Naive thymus-derived CD4-positive, alpha-beta T cell (primary cell): Measurements from ENCODE around the gene NT5C2. TPM values are rescaled to one million over a fixed set of nuclear protein-coding genes. Genes with fewer than 3 reads are reported as not detected.
A peak's percentile ranks its signal among the peaks of the same experiment; 100 is the strongest.

Experiments
- ATAC-seq: fragments of 150-1000 bp; cut with Tn5 transposase; 2 replicates; pipeline ENCODE4 v1.10.0; 2021; ENCODE audit warnings: mild to moderate bottlenecking, moderate library complexity
- CTCF ChIA-PET: fragments of 350-600 bp; sonication (Branson Sonifier 250); formaldehyde crosslinking; loops from one replicate; lab custom pipeline; 2021; ENCODE audit warnings: antibody characterized with exemption; lab: Charles Lee
- POLR2A ChIA-PET: fragments of 350-600 bp; sonication (Branson Sonifier 250); formaldehyde crosslinking; loops from one replicate; lab custom pipeline; 2021; ENCODE audit warnings: antibody characterized with exemption, inconsistent platforms; lab: Charles Lee
- DNase-seq, 9 donors: peaks; one replicate each; pipeline versions ENCODE4 v3.0.0 to v3.0.0-alpha.2; 2020 to 2022; ENCODE audit warnings: mixed read lengths in 1 of 9
- H3K27ac ChIP-seq: one replicate; pipeline ENCODE4 v1.7.0; 2013; ENCODE audit warnings: mild to moderate bottlenecking, low read depth, low read length, moderate library complexity
- H3K27me3 ChIP-seq, 2 donors: one replicate each; pipeline ENCODE4 v1.7.0; 2013; ENCODE audit warnings: low read length in 2 of 2, mild to moderate bottlenecking in 2 of 2, moderate library complexity in 2 of 2; ENCODE audit not compliant: control insufficient read depth in 2 of 2, insufficient read depth in 2 of 2
- H3K36me3 ChIP-seq, 3 experiments: 1 replicate in 2 of 3; 2 replicates in 1 of 3; pipeline ENCODE4 v1.7.0; 2013; ENCODE audit warnings: low read length in 3 of 3, mild to moderate bottlenecking in 3 of 3, moderate library complexity in 1 of 3; ENCODE audit not compliant: insufficient read depth in 3 of 3, control insufficient read depth in 2 of 3
- H3K4me1 ChIP-seq, 2 donors: one replicate each; pipeline ENCODE4 v1.7.0; 2013; ENCODE audit warnings: low read length in 2 of 2, mild to moderate bottlenecking in 2 of 2, moderate library complexity in 1 of 2; ENCODE audit not compliant: control insufficient read depth in 2 of 2, insufficient read depth in 2 of 2
- H3K4me3 ChIP-seq: 2 replicates; pipeline ENCODE4 v1.7.0; 2013; ENCODE audit warnings: mild to moderate bottlenecking, low read length
- H3K9me3 ChIP-seq, 3 experiments: 1 replicate in 2 of 3; 2 replicates in 1 of 3; pipeline ENCODE4 v1.7.0; 2013; ENCODE audit warnings: low read length in 3 of 3; ENCODE audit not compliant: control insufficient read depth in 2 of 3
- H3K27ac Mint-ChIP-seq, 9 donors: one replicate each; pipeline ENCODE4 v1.8.0; 2020 to 2022; ENCODE audit warnings: mixed read lengths in 9 of 9, mild to moderate bottlenecking in 8 of 9, moderate library complexity in 5 of 9, inconsistent platforms in 2 of 9
- H3K27me3 Mint-ChIP-seq, 5 donors: one replicate each; pipeline ENCODE4 v1.8.0; 2021 to 2022; ENCODE audit warnings: mixed read lengths in 5 of 5, mild to moderate bottlenecking in 1 of 5
- H3K36me3 Mint-ChIP-seq, 5 donors: one replicate each; pipeline ENCODE4 v1.8.0; 2020 to 2022; ENCODE audit warnings: mixed read lengths in 5 of 5, mild to moderate bottlenecking in 3 of 5, inconsistent platforms in 1 of 5
- H3K4me1 Mint-ChIP-seq, 7 donors: one replicate each; pipeline ENCODE4 v1.8.0; 2020 to 2022; ENCODE audit warnings: mixed read lengths in 7 of 7, mild to moderate bottlenecking in 3 of 7, inconsistent platforms in 1 of 7
- H3K4me3 Mint-ChIP-seq, 10 donors: one replicate each; pipeline ENCODE4 v1.8.0; 2020 to 2022; ENCODE audit warnings: mild to moderate bottlenecking in 10 of 10, mixed read lengths in 10 of 10, moderate library complexity in 6 of 10, inconsistent platforms in 2 of 10
- H3K9me3 Mint-ChIP-seq, 11 donors: one replicate each; pipeline ENCODE4 v1.8.0; 2020 to 2022; ENCODE audit warnings: mixed read lengths in 11 of 11, mild to moderate bottlenecking in 4 of 11, inconsistent platforms in 1 of 11, moderate library complexity in 1 of 11
- intact Hi-C, 2 donors: fragments of 100-400 bp; cut with micrococcal nuclease; formaldehyde crosslinking; loops; one replicate each; pipeline ENCODE4 v1.15.1; 2023
- polyA plus RNA-seq, 2 donors: library from polyadenylated mRNA; unstranded; fragments of 300-500 nt; fragmentation: Illumina TruSeq; gene quantifications; one replicate each; pipeline ENCODE4 v1.2.3, GENCODE V29; 2021
- total RNA-seq, 6 experiments: library from RNA in 5 of 6; stranded (reverse) in 5 of 6; gene quantifications; 1 replicate in 5 of 6; 2 replicates in 1 of 6; pipeline ENCODE4 v1.2.3 and lab custom pipeline; 2021 to 2026

Gene NT5C2
- total and polyA plus RNA-seq, 7 experiments from 2014 or later = 48.7 to 87.8 (median 68.9) TPM

- Histone ChIP-seq H3K9me3 (no peaks in the 10 kb centered on the region), H3K36me3 (peaks cover 0 to 4% (median 0%) of the 10 kb centered on the region in 3 experiments), H3K27ac (no peak overlapping the region), H3K4me1 (peaks cover 0 to 5% of the 10 kb centered on the region in 2 donors), H3K4me3 (no peak overlapping the region), H3K27me3 (no peaks in the 10 kb centered on the region)
- ATAC-seq (peak; percentile 58), DNase-seq (peak in 1 of 9 donors; percentile 31)
- Mint-ChIP-seq H3K27me3 (no peaks in the 10 kb centered on the region), H3K4me1 (peaks cover 5 to 21% (median 10%) of the 10 kb centered on the region in 7 donors), H3K36me3 (peaks cover 0 to 3% (median 0%) of the 10 kb centered on the region in 5 donors), H3K4me3 (no peak overlapping the region), H3K27ac (peak overlapping the region in 1 of 9 donors; percentile 7), H3K9me3 (peaks cover 0 to 3% (median 0%) of the 10 kb centered on the region in 11 donors)
- intact Hi-C loops = loop anchor here in 1 of 2 donors (10.0 kb wide), 1 partner anchor 482 kb away; the partner anchor contains the start of genes ARL3 and SFXN2
- CTCF ChIA-PET = no interaction called here
- POLR2A ChIA-PET = interaction anchor here (0.7 kb wide), 1 partner anchor 351 kb away, joined by 3 read pairs; no protein-coding TSS in a partner anchor
Measured at GRCh38 chr10:103197174-103197573, 4.1 kb upstream of the NT5C2 start.

- DNase-seq (no peak), ATAC-seq (no peak)
- intact Hi-C loops = loop anchor here in 1 of 2 donors (10.0 kb wide), 1 partner anchor 482 kb away; the partner anchor contains the start of genes ARL3 and SFXN2
- no peaks in the 10 kb centered on the region for H3K27me3 ChIP-seq
- Mint-ChIP-seq H3K4me3 (no peak overlapping the region), H3K27me3 (no peaks in the 10 kb centered on the region), H3K9me3 (peaks cover 0 to 3% (median 0%) of the 10 kb centered on the region in 11 donors), H3K4me1 (peaks cover 12 to 27% (median 16%) of the 10 kb centered on the region in 7 donors), H3K36me3 (peaks cover 0 to 7% (median 0%) of the 10 kb centered on the region in 5 donors), H3K27ac (no peak overlapping the region)
- H3K9me3 ChIP-seq = no peaks in the 10 kb centered on the region
- CTCF ChIA-PET = no interaction called here
- POLR2A ChIA-PET = no interaction called here
- H3K4me1 ChIP-seq = peaks cover 3 to 10% of the 10 kb centered on the region in 2 donors
- H3K4me3 ChIP-seq = no peak overlapping the region
- peaks cover 0 to 4% (median 0%) of the 10 kb centered on the region in 3 experiments for H3K36me3 ChIP-seq
- H3K27ac ChIP-seq = no peak overlapping the region
Measured at GRCh38 chr10:103196516-103196915, 3.4 kb upstream of the NT5C2 start.

- peaks cover 0 to 4% (median 0%) of the 10 kb centered on the region in 3 experiments for H3K36me3 ChIP-seq
- Mint-ChIP-seq H3K4me3 (peak overlapping the region; percentile 80 to 100 (median 92)), H3K27ac (peak overlapping the region; percentile 44 to 96 (median 83)), H3K36me3 (peaks cover 0 to 10% (median 0%) of the 10 kb centered on the region in 5 donors), H3K9me3 (peaks cover 0 to 3% (median 0%) of the 10 kb centered on the region in 11 donors), H3K27me3 (no peaks in the 10 kb centered on the region), H3K4me1 (peaks cover 26 to 42% (median 31%) of the 10 kb centered on the region in 7 donors)
- no peaks in the 10 kb centered on the region for H3K9me3 ChIP-seq
- no peaks in the 10 kb centered on the region for H3K27me3 ChIP-seq
- H3K4me3 ChIP-seq = peak overlapping the region; percentile 25
- H3K27ac ChIP-seq = peak overlapping the region; percentile 16
- CTCF ChIA-PET = no interaction called here
- POLR2A ChIA-PET = interaction anchor here (0.6 to 1.7 kb wide), 3 partner anchors 11 to 549 kb away, joined by 3 to 14 read pairs (median 3); partner anchors contain the start of gene TAF5
- intact Hi-C loops = loop anchor here (1.0 to 10.0 kb wide), 7 partner anchors 51 to 549 kb away; partner anchors contain the start of genes BORCS7 (in 2 of the 2), ARL3 (in 1 of the 2), CNNM2 (in 1 of the 2) and RPEL1 (in 1 of the 2)
- DNase-seq (no peak), ATAC-seq (no peak)
- peaks cover 6 to 21% of the 10 kb centered on the region in 2 donors for H3K4me1 ChIP-seq
Measured at GRCh38 chr10:103193820-103194529, 903 bp upstream of the NT5C2 start.

GRCh38 chr10:103192451-103193106 is 493 bp downstream of the NT5C2 start:
- H3K4me3 ChIP-seq = peak overlapping the region; percentile 85
- Mint-ChIP-seq H3K36me3 (peaks cover 0 to 11% (median 3%) of the 10 kb centered on the region in 5 donors), H3K27ac (peak overlapping the region; percentile 81 to 100 (median 95)), H3K4me3 (peak overlapping the region; percentile 91 to 100 (median 98)), H3K27me3 (no peaks in the 10 kb centered on the region), H3K4me1 (peaks cover 36 to 48% (median 44%) of the 10 kb centered on the region in 7 donors), H3K9me3 (peaks cover 0 to 3% (median 0%) of the 10 kb centered on the region in 11 donors)
- H3K36me3 ChIP-seq = peaks cover 0 to 4% (median 0%) of the 10 kb centered on the region in 3 experiments
- peaks cover 6 to 21% of the 10 kb centered on the region in 2 donors for H3K4me1 ChIP-seq
- ChIA-PET POLR2A (interaction anchor here (0.7 to 1.7 kb wide), 4 partner anchors 9 to 275 kb away, joined by 3 to 14 read pairs (median 4); partner anchors contain the start of gene CNNM2), CTCF (interaction anchor here (1.3 kb wide), 1 partner anchor 275 kb away, joined by 4 read pairs; the partner anchor contains the start of gene CNNM2)
- ATAC-seq (peak; percentile 60), DNase-seq (peak; percentile 36 to 76 (median 63))
- no peaks in the 10 kb centered on the region for H3K9me3 ChIP-seq
- intact Hi-C loops = loop anchor here (1.0 to 10.0 kb wide), 9 partner anchors 52 to 548 kb away; partner anchors contain the start of genes BORCS7 (in 2 of the 2), CNNM2 (in 2 of the 2), ARL3 (in 1 of the 2) and RPEL1 (in 1 of the 2)
- no peaks in the 10 kb centered on the region for H3K27me3 ChIP-seq
- H3K27ac ChIP-seq = peak overlapping the region; percentile 97

- Mint-ChIP-seq H3K4me3 (peak overlapping the region; percentile 91 to 100 (median 98)), H3K4me1 (peaks cover 36 to 50% (median 44%) of the 10 kb centered on the region in 7 donors), H3K36me3 (peaks cover 0 to 11% (median 3%) of the 10 kb centered on the region in 5 donors), H3K27me3 (no peaks in the 10 kb centered on the region), H3K9me3 (peaks cover 0 to 3% (median 0%) of the 10 kb centered on the region in 11 donors), H3K27ac (peak overlapping the region; percentile 81 to 100 (median 95))
- peaks cover 6 to 21% of the 10 kb centered on the region in 2 donors for H3K4me1 ChIP-seq
- peak overlapping the region; percentile 85 for H3K4me3 ChIP-seq
- intact Hi-C loops = loop anchor here (1.0 to 10.0 kb wide), 8 partner anchors 52 to 547 kb away; partner anchors contain the start of genes ARL3 (in 1 of the 2), CNNM2 (in 1 of the 2), RPEL1 (in 1 of the 2) and SFXN2 (in 1 of the 2)
- POLR2A ChIA-PET = interaction anchor here (0.7 to 1.7 kb wide), 4 partner anchors 9 to 274 kb away, joined by 3 to 14 read pairs (median 4); partner anchors contain the start of gene CNNM2
- DNase-seq = peak in 1 of 9 donors; percentile 7
- peak overlapping the region; percentile 97 for H3K27ac ChIP-seq
- CTCF ChIA-PET = interaction anchor here (1.3 kb wide), 1 partner anchor 274 kb away, joined by 4 read pairs; the partner anchor contains the start of gene CNNM2
- no peaks in the 10 kb centered on the region for H3K9me3 ChIP-seq
- ATAC-seq = no peak
- H3K27me3 ChIP-seq = no peaks in the 10 kb centered on the region
- peaks cover 0 to 4% (median 0%) of the 10 kb centered on the region in 3 experiments for H3K36me3 ChIP-seq
Measured at GRCh38 chr10:103192089-103192450, 1.0 kb downstream of the NT5C2 start.
